Measurements from ENCODE around the gene HIPK1. TPM values are rescaled to one million over a fixed set of nuclear protein-coding genes. Genes with fewer than 3 reads are reported as not detected.

HIPK1 gene
- total RNA-seq, 4 donors from 2014 or later: 60.6 to 89.9 (median 76.5) TPM

DNA sequence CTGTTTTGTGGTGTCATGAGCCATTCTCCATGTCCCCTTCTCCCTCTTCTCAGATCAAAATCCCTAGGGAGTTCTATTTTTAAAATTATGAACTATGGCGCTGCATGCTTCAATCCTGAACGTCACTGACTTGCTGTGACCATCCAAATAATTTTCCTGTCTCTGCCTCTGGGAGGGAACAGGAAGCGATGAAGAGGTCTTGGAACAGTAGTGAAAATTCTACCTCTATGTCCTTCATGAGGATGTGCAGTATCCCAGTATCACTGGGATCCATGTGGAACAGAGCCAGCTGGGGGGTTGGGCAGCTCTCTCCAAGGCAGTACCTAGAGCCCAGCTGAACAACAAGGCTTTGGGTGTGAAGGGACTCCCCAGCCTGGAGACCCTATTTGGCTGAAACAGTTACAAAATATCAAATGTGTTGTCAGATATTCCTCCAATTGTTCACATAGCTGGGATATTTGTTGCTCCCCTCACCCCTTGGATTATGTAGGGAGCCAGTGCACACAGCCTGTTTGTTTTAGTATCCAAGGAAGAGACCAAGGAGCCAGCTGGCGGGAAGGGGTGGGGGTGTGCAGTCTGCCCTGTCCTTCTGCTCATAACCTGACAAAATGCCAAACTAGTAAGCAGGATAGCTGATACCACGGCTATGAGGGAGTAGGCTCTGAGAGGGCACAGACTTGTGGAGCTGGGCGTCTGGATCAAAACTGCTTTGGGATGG is 16.4 kb upstream of the HIPK1 start:
- TF ChIP-seq, protein P1, sequence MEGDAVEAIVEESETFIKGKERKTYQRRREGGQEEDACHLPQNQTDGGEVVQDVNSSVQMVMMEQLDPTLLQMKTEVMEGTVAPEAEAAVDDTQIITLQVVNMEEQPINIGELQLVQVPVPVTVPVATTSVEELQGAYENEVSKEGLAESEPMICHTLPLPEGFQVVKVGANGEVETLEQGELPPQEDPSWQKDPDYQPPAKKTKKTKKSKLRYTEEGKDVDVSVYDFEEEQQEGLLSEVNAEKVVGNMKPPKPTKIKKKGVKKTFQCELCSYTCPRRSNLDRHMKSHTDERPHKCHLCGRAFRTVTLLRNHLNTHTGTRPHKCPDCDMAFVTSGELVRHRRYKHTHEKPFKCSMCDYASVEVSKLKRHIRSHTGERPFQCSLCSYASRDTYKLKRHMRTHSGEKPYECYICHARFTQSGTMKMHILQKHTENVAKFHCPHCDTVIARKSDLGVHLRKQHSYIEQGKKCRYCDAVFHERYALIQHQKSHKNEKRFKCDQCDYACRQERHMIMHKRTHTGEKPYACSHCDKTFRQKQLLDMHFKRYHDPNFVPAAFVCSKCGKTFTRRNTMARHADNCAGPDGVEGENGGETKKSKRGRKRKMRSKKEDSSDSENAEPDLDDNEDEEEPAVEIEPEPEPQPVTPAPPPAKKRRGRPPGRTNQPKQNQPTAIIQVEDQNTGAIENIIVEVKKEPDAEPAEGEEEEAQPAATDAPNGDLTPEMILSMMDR (IDR thresholded peaks at IDR 0.05): no peak
- TF ChIP-seq EP300 (IDR thresholded peaks at IDR 0.05): no peak
- TF ChIP-seq POLR2AphosphoS5 (IDR thresholded peaks at IDR 0.05): peak in 1 of 2 donors; percentile 46
- intact Hi-C loops (cut with DNase I): loop anchor here (5.0 kb wide), 1 partner anchor 65 kb away; the partner anchor contains the start of gene OLFML3
- Histone ChIP-seq H3K27me3 (no peaks in the 10 kb centered on the region), H3K4me1 (peaks cover 12 to 20% (median 18%) of the 10 kb centered on the region in 4 donors), H3K36me3 (peaks cover 12 to 36% (median 31%) of the 10 kb centered on the region in 4 donors), H3K4me3 (peak overlapping the region in 3 of 4 donors; percentile 10 to 11 (median 11)), H3K27ac (replicated peaks in 1 of 4) (peak overlapping the region; percentile 67 to 82 (median 75)), H3K9me3 (no peaks in the 10 kb centered on the region)
- 33% methylated on average over 6 of the region's 6 CpGs for WGBS
- DNase-seq (ENCODE audit: extremely low spot score): no peak

DNA sequence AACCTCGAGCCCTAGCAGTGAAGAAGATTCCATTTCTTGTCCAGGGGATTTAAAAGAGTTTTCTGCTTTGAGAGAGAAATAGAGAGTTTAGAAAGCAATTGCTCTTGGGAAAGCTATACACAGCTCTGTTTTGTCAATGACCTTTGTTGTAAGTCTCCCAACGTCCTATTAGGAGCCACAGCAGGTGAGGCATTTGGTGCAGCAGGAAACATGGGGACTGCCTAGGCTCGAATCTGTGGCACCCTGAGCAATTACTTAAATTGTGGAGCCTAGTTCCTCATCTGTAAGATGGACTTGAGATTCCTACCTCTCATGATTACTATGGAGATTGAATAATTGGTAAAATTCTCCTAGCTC is 15.8 kb upstream of the HIPK1 start:
- no peak for DNase-seq (ENCODE audit: extremely low spot score)
- H3K36me3 ChIP-seq: peaks cover 11 to 31% (median 27%) of the 10 kb centered on the region in 4 donors
- 28% methylated on average over 3 of the region's 3 CpGs for WGBS
- peak overlapping the region; percentile 67 to 82 (median 75) for H3K27ac ChIP-seq (replicated peaks in 1 of 4)
- TF ChIP-seq POLR2AphosphoS5 (IDR thresholded peaks at IDR 0.05) (no peak), EP300 (IDR thresholded peaks at IDR 0.05) (no peak), POLR2A (IDR thresholded peaks at IDR 0.05; ENCODE audit: low read depth) (no peak)
- TF ChIP-seq, protein P1 (IDR thresholded peaks at IDR 0.05): no peak
- H3K4me3 ChIP-seq: peak overlapping the region in 3 of 4 donors; percentile 10 to 11 (median 11)
- peaks cover 12 to 19% (median 18%) of the 10 kb centered on the region in 4 donors for H3K4me1 ChIP-seq
- no peaks in the 10 kb centered on the region for H3K27me3 ChIP-seq
- H3K9me3 ChIP-seq: no peaks in the 10 kb centered on the region
- intact Hi-C loops (cut with DNase I): loop anchor here (5.0 kb wide), 1 partner anchor 64 kb away; the partner anchor contains the start of gene OLFML3

DNA sequence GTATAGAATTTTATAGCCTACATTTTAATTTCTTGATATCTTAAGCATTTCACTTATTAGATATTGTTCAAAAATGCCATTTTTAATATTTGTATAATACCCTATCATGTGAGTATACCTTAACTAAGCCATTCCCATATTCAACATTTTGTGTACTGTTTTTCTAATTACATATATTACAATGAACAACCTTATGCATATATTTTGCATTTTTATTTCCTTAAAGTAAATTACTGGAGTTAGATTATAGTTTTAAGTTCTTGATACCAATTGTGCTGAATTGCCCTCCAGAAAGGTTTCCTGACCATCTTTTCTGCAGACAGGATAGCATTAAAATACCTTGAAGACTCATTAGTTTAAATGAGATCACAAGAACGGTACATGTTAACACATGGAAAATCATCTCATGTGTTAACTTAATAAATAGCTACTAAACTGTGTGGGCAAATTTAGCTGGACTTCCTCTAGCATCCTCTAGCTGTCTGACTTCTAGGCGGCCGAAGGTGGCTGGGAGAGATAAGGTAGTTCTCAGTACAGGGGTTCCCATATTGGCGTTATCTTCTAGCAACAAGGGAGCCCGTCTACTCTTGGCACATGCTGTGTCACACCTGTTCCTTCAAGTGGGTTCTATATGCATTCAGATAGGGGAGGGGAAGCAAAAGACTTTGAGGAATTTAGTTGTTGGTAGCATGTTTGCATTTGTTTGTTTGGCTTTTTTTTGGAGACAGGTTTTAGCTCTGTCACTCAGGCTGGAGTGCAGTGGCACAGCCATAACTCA is 15.0 kb upstream of the HIPK1 start:
- Histone ChIP-seq H3K4me1 (peaks cover 12 to 19% (median 18%) of the 10 kb centered on the region in 4 donors), H3K27ac (replicated peaks in 1 of 4) (no peak overlapping the region), H3K27me3 (no peaks in the 10 kb centered on the region), H3K9me3 (no peaks in the 10 kb centered on the region), H3K36me3 (peaks cover 5 to 23% (median 19%) of the 10 kb centered on the region in 4 donors), H3K4me3 (no peak overlapping the region)
- intact Hi-C loops (cut with DNase I): loop anchor here (5.0 kb wide), 1 partner anchor 63 kb away; the partner anchor contains the start of gene OLFML3
- no peak for TF ChIP-seq EP300 (IDR thresholded peaks at IDR 0.05)
- TF ChIP-seq, protein P1 (IDR thresholded peaks at IDR 0.05): no peak
- TF ChIP-seq POLR2A (IDR thresholded peaks at IDR 0.05; ENCODE audit: low read depth): no peak
- TF ChIP-seq POLR2AphosphoS5 (IDR thresholded peaks at IDR 0.05): no peak
- WGBS: 80% methylated on average over 5 of the region's 5 CpGs
- no peak for DNase-seq (ENCODE audit: extremely low spot score)

DNA sequence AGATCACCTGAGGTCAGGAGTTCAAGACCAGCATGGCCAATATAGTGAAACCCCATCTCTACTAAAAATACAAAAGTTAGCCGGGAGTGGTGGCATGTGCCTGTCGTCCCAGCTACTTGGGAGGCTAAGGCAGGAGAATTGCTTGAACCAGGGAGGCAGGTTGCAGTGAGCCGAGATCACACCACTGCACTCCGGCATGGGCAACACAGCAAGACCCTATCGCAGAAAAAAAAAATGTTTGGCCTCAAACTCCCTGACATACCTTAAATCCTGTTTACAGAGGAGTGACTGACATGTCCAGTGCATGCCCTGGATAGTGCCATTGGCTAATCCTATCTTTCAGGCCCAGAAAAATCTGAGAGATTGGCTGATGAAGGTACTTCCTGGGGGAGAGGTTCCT is 12.2 kb upstream of the HIPK1 start:
- intact Hi-C loops (cut with DNase I): no loop called here
- 96% methylated on average over 5 of the region's 5 CpGs for WGBS
- H3K27ac ChIP-seq (replicated peaks in 1 of 4): no peak overlapping the region
- H3K4me3 ChIP-seq: no peak overlapping the region
- H3K36me3 ChIP-seq: peaks cover 0 to 1% (median under 1%) of the 10 kb centered on the region in 4 donors
- DNase-seq (ENCODE audit: extremely low spot score): no peak
- peaks cover 0 to 6% (median 0%) of the 10 kb centered on the region in 4 donors for H3K27me3 ChIP-seq
- TF ChIP-seq POLR2A (IDR thresholded peaks at IDR 0.05; ENCODE audit: low read depth) (no peak), POLR2AphosphoS5 (IDR thresholded peaks at IDR 0.05) (no peak), EP300 (IDR thresholded peaks at IDR 0.05) (no peak)
- TF ChIP-seq, protein P1 (IDR thresholded peaks at IDR 0.05): no peak
- H3K9me3 ChIP-seq: no peaks in the 10 kb centered on the region
- H3K4me1 ChIP-seq: peaks cover 12 to 16% (median 16%) of the 10 kb centered on the region in 4 donors

Data from esophagus muscularis mucosa (tissue), 4 donors.